ELR (cell line): ENCODE results near the gene NECAB3.
"Not testable (repeated sequence)": the region's sequence is repeated elsewhere in the genome, so short reads cannot be mapped to it uniquely, and the experiment has no call there.

Experiments used
- DNase-seq: peaks from one replicate; pipeline ENCODE4 v3.0.0-alpha.2; 2015; ENCODE audit warnings: low read depth

The NECAB3 gene

GRCh38 chr20:33650111-33650752 is 24.0 kb downstream of the NECAB3 start:
- DNase-seq, result no peak

- no peak for DNase-seq
Observed at GRCh38 chr20:33649201-33649681, 25.0 kb downstream of the NECAB3 start.

GRCh38 chr20:33648396-33649004 is 25.7 kb downstream of the NECAB3 start:
- peak; percentile 30 for DNase-seq

GRCh38 chr20:33647603-33648395 is 26.4 kb downstream of the NECAB3 start:
- DNase-seq, result no peak

GRCh38 chr20:33646959-33647602 is 27.1 kb downstream of the NECAB3 start:
- not testable (repeated sequence) for DNase-seq

GRCh38 chr20:33646191-33646590 is 28.0 kb downstream of the NECAB3 start:
- no peak for DNase-seq

GRCh38 chr20:33645396-33645795 is 28.8 kb downstream of the NECAB3 start:
- DNase-seq, result no peak

GRCh38 chr20:33645072-33645358 is 29.2 kb downstream of the NECAB3 start:
- DNase-seq, result no peak

GRCh38 chr20:33644313-33645071 is 29.7 kb downstream of the NECAB3 start:
- DNase-seq, result no peak

GRCh38 chr20:33640287-33640686 is 33.9 kb downstream of the NECAB3 start:
- peak; percentile 19 for DNase-seq

- DNase-seq, result no peak
Observed at GRCh38 chr20:33636776-33637175, 37.5 kb downstream of the NECAB3 start.

- no peak for DNase-seq
Observed at GRCh38 chr20:33635341-33635740, 38.9 kb downstream of the NECAB3 start.

GRCh38 chr20:33631910-33632309 is 42.3 kb downstream of the NECAB3 start:
- not testable (repeated sequence) for DNase-seq

GRCh38 chr20:33630507-33630906 is 43.7 kb downstream of the NECAB3 start:
- DNase-seq, result no peak

GRCh38 chr20:33629979-33630378 is 44.2 kb downstream of the NECAB3 start:
- DNase-seq, result no peak

- DNase-seq, result no peak
Observed at GRCh38 chr20:33629533-33629932, 44.7 kb downstream of the NECAB3 start.

- DNase-seq, result no peak
Observed at GRCh38 chr20:33627577-33628216, 46.5 kb downstream of the NECAB3 start.

GRCh38 chr20:33626190-33626589 is 48.0 kb downstream of the NECAB3 start:
- no peak for DNase-seq

GRCh38 chr20:33624399-33624798 is 49.8 kb downstream of the NECAB3 start:
- no peak for DNase-seq

GRCh38 chr20:33622705-33623365 is 51.4 kb downstream of the NECAB3 start:
- DNase-seq, result no peak
